ENCODE measurements around the gene C2orf68.
A peak's percentile ranks its signal among the peaks of the same experiment; 100 is the strongest.

Gene C2orf68

DNA sequence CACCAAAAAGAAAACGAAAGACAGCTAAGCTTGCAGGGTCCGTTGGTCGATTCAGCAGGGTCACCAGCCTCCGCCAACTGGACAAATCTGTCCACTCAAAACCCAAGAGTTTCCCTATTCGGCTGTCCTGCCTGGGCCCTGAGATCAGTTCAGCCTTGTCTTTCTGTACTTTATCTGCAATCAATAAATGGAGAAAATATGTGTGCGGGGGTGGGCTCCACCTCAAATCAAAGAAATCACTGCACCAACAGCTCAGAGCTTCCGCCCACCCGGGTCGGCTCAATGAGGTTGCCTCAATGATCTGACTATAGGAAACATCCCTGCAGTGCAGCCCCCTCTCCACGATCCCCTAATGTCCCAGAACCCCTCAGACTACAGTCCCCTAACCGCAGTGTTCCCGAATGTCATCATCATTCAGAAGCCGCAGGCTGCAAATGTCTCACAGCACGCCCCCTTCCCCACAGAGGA lies 51.0 kb downstream of the C2orf68 start:
- TF ChIP-seq, protein P1, sequence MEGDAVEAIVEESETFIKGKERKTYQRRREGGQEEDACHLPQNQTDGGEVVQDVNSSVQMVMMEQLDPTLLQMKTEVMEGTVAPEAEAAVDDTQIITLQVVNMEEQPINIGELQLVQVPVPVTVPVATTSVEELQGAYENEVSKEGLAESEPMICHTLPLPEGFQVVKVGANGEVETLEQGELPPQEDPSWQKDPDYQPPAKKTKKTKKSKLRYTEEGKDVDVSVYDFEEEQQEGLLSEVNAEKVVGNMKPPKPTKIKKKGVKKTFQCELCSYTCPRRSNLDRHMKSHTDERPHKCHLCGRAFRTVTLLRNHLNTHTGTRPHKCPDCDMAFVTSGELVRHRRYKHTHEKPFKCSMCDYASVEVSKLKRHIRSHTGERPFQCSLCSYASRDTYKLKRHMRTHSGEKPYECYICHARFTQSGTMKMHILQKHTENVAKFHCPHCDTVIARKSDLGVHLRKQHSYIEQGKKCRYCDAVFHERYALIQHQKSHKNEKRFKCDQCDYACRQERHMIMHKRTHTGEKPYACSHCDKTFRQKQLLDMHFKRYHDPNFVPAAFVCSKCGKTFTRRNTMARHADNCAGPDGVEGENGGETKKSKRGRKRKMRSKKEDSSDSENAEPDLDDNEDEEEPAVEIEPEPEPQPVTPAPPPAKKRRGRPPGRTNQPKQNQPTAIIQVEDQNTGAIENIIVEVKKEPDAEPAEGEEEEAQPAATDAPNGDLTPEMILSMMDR (IDR thresholded peaks at IDR 0.05): no peak
- TF ChIP-seq ZFX (IDR thresholded peaks at IDR 0.05; ENCODE audit: borderline replicate concordance): no peak
- H3K27ac ChIP-seq: peak overlapping the region; percentile 75

DNA sequence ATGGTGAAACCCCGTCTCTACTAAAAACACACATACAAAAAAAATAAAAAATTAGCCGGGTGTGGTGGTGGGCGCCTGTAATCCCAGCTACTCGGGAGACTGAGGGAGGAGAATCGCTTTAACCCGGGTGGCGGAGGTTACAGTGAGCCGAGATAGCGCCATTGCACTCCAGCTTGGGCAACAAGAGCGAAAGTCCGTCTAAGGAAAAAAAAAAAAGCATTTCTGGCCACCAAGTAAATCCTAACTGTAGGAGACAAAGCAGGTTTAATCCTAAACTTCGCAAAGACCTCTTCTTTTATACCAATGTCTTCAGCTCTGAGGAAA lies 51.5 kb downstream of the C2orf68 start:
- H3K27ac ChIP-seq: peak overlapping the region; percentile 75; the same call in 1 of the 2 replicates

DNA sequence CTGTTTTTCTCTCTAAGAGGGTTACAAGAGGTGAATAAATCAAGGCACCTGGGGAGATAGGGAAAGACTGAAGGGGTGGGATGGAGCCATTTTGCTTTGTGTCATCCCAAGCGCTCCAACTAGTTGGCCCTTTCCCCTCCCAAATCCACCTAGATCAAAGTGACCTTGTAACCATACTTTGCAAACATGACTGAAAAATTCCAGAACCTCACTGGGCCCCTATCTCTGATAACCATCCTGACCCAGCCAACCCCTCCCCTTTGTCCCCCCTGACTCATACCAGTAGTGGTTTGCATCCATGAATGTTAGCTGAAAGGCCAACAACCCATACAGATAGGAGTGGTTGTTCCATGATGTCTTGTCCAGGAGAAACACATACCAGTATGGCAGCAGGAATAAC lies 53.7 kb downstream of the C2orf68 start:
- H3K27ac ChIP-seq: no peak overlapping the region

DNA sequence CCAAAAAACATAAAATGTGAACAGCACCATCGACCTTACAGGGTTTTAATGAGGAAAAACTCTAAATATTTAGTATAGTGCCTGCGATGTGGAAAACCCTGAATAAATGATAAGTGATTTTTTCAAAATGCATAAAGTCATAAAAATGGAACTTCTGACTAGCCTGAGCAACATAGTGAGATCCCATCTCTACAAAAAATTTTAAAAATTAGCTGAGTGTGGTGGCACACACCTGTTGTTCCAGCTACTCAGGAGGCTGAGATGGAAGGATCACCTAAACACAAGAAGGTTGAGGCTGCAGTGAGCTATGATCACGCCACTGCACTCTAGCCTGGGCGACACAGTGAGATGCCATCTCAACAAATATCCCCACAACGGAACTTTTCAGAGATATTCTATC lies 54.7 kb downstream of the C2orf68 start:
- TF ChIP-seq, protein P1 (IDR thresholded peaks at IDR 0.05): no peak
- no peak for TF ChIP-seq ZFX (IDR thresholded peaks at IDR 0.05; ENCODE audit: borderline replicate concordance)
- no peak overlapping the region for H3K27ac ChIP-seq

More for the DNA sequence above, 53.7 kb downstream of the C2orf68 start:
- TF ChIP-seq, protein P1 (IDR thresholded peaks at IDR 0.05): no peak
- no peak for TF ChIP-seq ZFX (IDR thresholded peaks at IDR 0.05; ENCODE audit: borderline replicate concordance)

Data from 22Rv1 (cell line).